Activated naive CD4-positive, alpha-beta T cell treated with anti-CD3 and anti-CD28 coated beads, Interleukin-2, amount 10 ng/mL, durations not matched to agents 7 days and 5 days (primary cell): ENCODE data around the gene MANEAL.
A peak's percentile ranks its signal among the peaks of the same experiment; 100 is the strongest.

Experiments
- CTCF ChIA-PET: fragments of 350-600 bp; sonication (Branson Sonifier 250); formaldehyde crosslinking; loops from one replicate; lab custom pipeline; 2021; ENCODE audit warnings: antibody characterized with exemption; lab: Charles Lee
- DNase-seq: peaks from one replicate; pipeline ENCODE4 v3.0.0-alpha.2; 2020
- H3K27ac Mint-ChIP-seq: one replicate; pipeline ENCODE4 v1.8.0; 2021; ENCODE audit warnings: mild to moderate bottlenecking, moderate library complexity, mixed read lengths
- H3K27me3 Mint-ChIP-seq: one replicate; pipeline ENCODE4 v1.8.0; 2021; ENCODE audit warnings: mild to moderate bottlenecking, mixed read lengths
- H3K36me3 Mint-ChIP-seq: one replicate; pipeline ENCODE4 v1.8.0; 2021; ENCODE audit warnings: mixed read lengths
- H3K4me1 Mint-ChIP-seq: one replicate; pipeline ENCODE4 v1.8.0; 2021; ENCODE audit warnings: mixed read lengths
- H3K4me3 Mint-ChIP-seq: one replicate; pipeline ENCODE4 v1.8.0; 2021; ENCODE audit warnings: mild to moderate bottlenecking, moderate library complexity, mixed read lengths
- H3K9me3 Mint-ChIP-seq: one replicate; pipeline ENCODE4 v1.8.0; 2021; ENCODE audit warnings: mixed read lengths

The MANEAL gene

GRCh38 chr1:37807220-37807554 is 13.5 kb downstream of the MANEAL start:
- H3K4me3 Mint-ChIP-seq = peak overlapping the region; percentile 83
- no peaks in the 10 kb centered on the region for H3K27me3 Mint-ChIP-seq
- H3K4me1 Mint-ChIP-seq = peaks cover 34% of the 10 kb centered on the region
- no peak for DNase-seq
- peaks cover 45% of the 10 kb centered on the region for H3K36me3 Mint-ChIP-seq
- no peaks in the 10 kb centered on the region for H3K9me3 Mint-ChIP-seq
- peak overlapping the region; percentile 83 for H3K27ac Mint-ChIP-seq
- CTCF ChIA-PET = interaction anchor here (0.6 to 3.2 kb wide), 2 partner anchors 53 to 1598 kb away, joined by 4 to 18 read pairs; partner anchors contain the start of gene MTF1

- Mint-ChIP-seq H3K36me3 (peaks cover 40% of the 10 kb centered on the region), H3K27me3 (no peaks in the 10 kb centered on the region), H3K27ac (peak within 1 kb of the TSS; percentile 96), H3K4me3 (peak within 1 kb of the TSS; percentile 97), H3K4me1 (peaks cover 34% of the 10 kb centered on the region), H3K9me3 (no peaks in the 10 kb centered on the region)
- CTCF ChIA-PET = interaction anchor here (0.6 to 3.2 kb wide), 3 partner anchors 44 to 333 kb away, joined by 4 to 18 read pairs (median 4); partner anchors contain the start of genes MTF1 and ZC3H12A
- DNase-seq = peak; percentile 96
Observed at GRCh38 chr1:37807555-37808368, 14.1 kb downstream of the MANEAL start, which contains the start of the genes C1orf122 and YRDC. TSS of gene C1orf122 (plus strand) at chr1:37807790. CDS start at chr1:37808405, 615 bp downstream. TSS of gene YRDC (minus strand) at chr1:37808208. CDS start at chr1:37808180, 28 bp downstream.

GRCh38 chr1:37808369-37809319 is 15.0 kb downstream of the MANEAL start:
- no peaks in the 10 kb centered on the region for H3K27me3 Mint-ChIP-seq
- peak overlapping the region; percentile 96 for H3K27ac Mint-ChIP-seq
- peaks cover 35% of the 10 kb centered on the region for H3K36me3 Mint-ChIP-seq
- H3K4me1 Mint-ChIP-seq = peaks cover 34% of the 10 kb centered on the region
- H3K4me3 Mint-ChIP-seq = peak overlapping the region; percentile 97
- H3K9me3 Mint-ChIP-seq = no peaks in the 10 kb centered on the region
- CTCF ChIA-PET = interaction anchor here (0.6 to 3.2 kb wide), 3 partner anchors 52 to 334 kb away, joined by 3 to 18 read pairs (median 4); partner anchors contain the start of genes MTF1 and ZC3H12A
- no peak for DNase-seq

- H3K27me3 Mint-ChIP-seq = no peaks in the 10 kb centered on the region
- H3K4me3 Mint-ChIP-seq = peak overlapping the region; percentile 31
- H3K27ac Mint-ChIP-seq = no peak overlapping the region
- H3K9me3 Mint-ChIP-seq = no peaks in the 10 kb centered on the region
- DNase-seq = no peak
- CTCF ChIA-PET = no interaction called here
- H3K4me1 Mint-ChIP-seq = peaks cover 34% of the 10 kb centered on the region
- H3K36me3 Mint-ChIP-seq = peaks cover 30% of the 10 kb centered on the region
Observed at GRCh38 chr1:37809942-37810341, 16.3 kb downstream of the MANEAL start.

- Mint-ChIP-seq H3K4me3 (no peak overlapping the region), H3K36me3 (peaks cover 20% of the 10 kb centered on the region), H3K27ac (no peak overlapping the region), H3K9me3 (no peaks in the 10 kb centered on the region), H3K27me3 (no peaks in the 10 kb centered on the region), H3K4me1 (peaks cover 27% of the 10 kb centered on the region)
- peak; percentile 74 for DNase-seq
- CTCF ChIA-PET = interaction anchor here (1.6 to 2.4 kb wide), 3 partner anchors 10 to 48 kb away, joined by 5 to 14 read pairs (median 5); partner anchors contain the start of gene MTF1
Observed at GRCh38 chr1:37811027-37811655, 17.5 kb downstream of the MANEAL start.

- no peak overlapping the region for H3K27ac Mint-ChIP-seq
Observed at GRCh38 chr1:37813529-37814145, 20.0 kb downstream of the MANEAL start.

GRCh38 chr1:37814252-37814651 is 20.6 kb downstream of the MANEAL start:
- CTCF ChIA-PET = no interaction called here
- Mint-ChIP-seq H3K4me3 (no peak overlapping the region), H3K9me3 (no peaks in the 10 kb centered on the region), H3K4me1 (peaks cover 11% of the 10 kb centered on the region), H3K27me3 (no peaks in the 10 kb centered on the region), H3K36me3 (peaks cover 16% of the 10 kb centered on the region), H3K27ac (no peak overlapping the region)
- no peak for DNase-seq

More at GRCh38 chr1:37813529-37814145, 20.0 kb downstream of the MANEAL start:
- CTCF ChIA-PET = no interaction called here
- Mint-ChIP-seq H3K4me1 (peaks cover 17% of the 10 kb centered on the region), H3K4me3 (no peak overlapping the region), H3K27me3 (no peaks in the 10 kb centered on the region), H3K9me3 (no peaks in the 10 kb centered on the region), H3K36me3 (peaks cover 16% of the 10 kb centered on the region)
- DNase-seq = no peak

- Mint-ChIP-seq H3K9me3 (no peaks in the 10 kb centered on the region), H3K36me3 (peaks cover 29% of the 10 kb centered on the region), H3K4me1 (no peaks in the 10 kb centered on the region), H3K4me3 (no peak overlapping the region), H3K27ac (no peak overlapping the region), H3K27me3 (no peaks in the 10 kb centered on the region)
- CTCF ChIA-PET = interaction anchor here (1.0 kb wide), 1 partner anchor 9 kb away, joined by 4 read pairs; no protein-coding TSS in a partner anchor
- DNase-seq = no peak
Observed at GRCh38 chr1:37817481-37817880, 23.8 kb downstream of the MANEAL start.

GRCh38 chr1:37821481-37821880 is 27.8 kb downstream of the MANEAL start:
- Mint-ChIP-seq H3K27ac (no peak overlapping the region), H3K4me1 (no peaks in the 10 kb centered on the region), H3K36me3 (peaks cover 28% of the 10 kb centered on the region), H3K4me3 (no peak overlapping the region), H3K27me3 (no peaks in the 10 kb centered on the region), H3K9me3 (no peaks in the 10 kb centered on the region)
- no peak for DNase-seq
- CTCF ChIA-PET = interaction anchor here (1.3 to 1.8 kb wide), 2 partner anchors 10 to 39 kb away, joined by 5 to 7 read pairs; partner anchors contain the start of gene MTF1

GRCh38 chr1:37822906-37823815 is 29.5 kb downstream of the MANEAL start:
- Mint-ChIP-seq H3K4me3 (no peak overlapping the region), H3K27me3 (no peaks in the 10 kb centered on the region), H3K36me3 (peaks cover 29% of the 10 kb centered on the region), H3K27ac (peak overlapping the region; percentile 19), H3K4me1 (peaks cover 3% of the 10 kb centered on the region), H3K9me3 (no peaks in the 10 kb centered on the region)
- DNase-seq = no peak
- CTCF ChIA-PET = interaction anchor here (1.8 kb wide), 1 partner anchor 37 kb away, joined by 7 read pairs; the partner anchor contains the start of gene MTF1

GRCh38 chr1:37824001-37824400 is 30.4 kb downstream of the MANEAL start:
- Mint-ChIP-seq H3K4me3 (no peak overlapping the region), H3K4me1 (peaks cover 3% of the 10 kb centered on the region), H3K27ac (no peak overlapping the region), H3K9me3 (no peaks in the 10 kb centered on the region), H3K27me3 (no peaks in the 10 kb centered on the region), H3K36me3 (peaks cover 32% of the 10 kb centered on the region)
- CTCF ChIA-PET = no interaction called here
- no peak for DNase-seq

GRCh38 chr1:37825506-37825905 is 31.9 kb downstream of the MANEAL start:
- Mint-ChIP-seq H3K4me3 (no peak overlapping the region), H3K9me3 (no peaks in the 10 kb centered on the region), H3K27ac (no peak overlapping the region), H3K36me3 (peaks cover 30% of the 10 kb centered on the region), H3K4me1 (peaks cover 3% of the 10 kb centered on the region), H3K27me3 (no peaks in the 10 kb centered on the region)
- CTCF ChIA-PET = interaction anchor here (0.7 to 1.0 kb wide), 2 partner anchors 13 to 37 kb away, joined by 3 to 4 read pairs; no protein-coding TSS in a partner anchor
- DNase-seq = no peak
